Measurements from ENCODE around the gene PIF1.
"Not testable (repeated sequence)": the region's sequence is repeated elsewhere in the genome, so short reads cannot be mapped to it uniquely, and the experiment has no call there.

Gene PIF1

GRCh38 chr15:64847876-64848716 lies 22.6 kb upstream of the PIF1 start:
- DNase-seq (ENCODE audit: extremely low read depth in 1 of 2, low read depth in 1 of 2), result no peak

- no peak for DNase-seq (ENCODE audit: extremely low read depth in 1 of 2, low read depth in 1 of 2)
Measured at GRCh38 chr15:64847448-64847847, 22.0 kb upstream of the PIF1 start.

- no peak for DNase-seq (ENCODE audit: extremely low read depth in 1 of 2, low read depth in 1 of 2)
Measured at GRCh38 chr15:64847016-64847415, 21.6 kb upstream of the PIF1 start.

- no peak for DNase-seq (ENCODE audit: extremely low read depth in 1 of 2, low read depth in 1 of 2)
Measured at GRCh38 chr15:64845831-64846595, 20.6 kb upstream of the PIF1 start.

GRCh38 chr15:64845183-64845611 lies 19.8 kb upstream of the PIF1 start:
- no peak for DNase-seq (ENCODE audit: extremely low read depth in 1 of 2, low read depth in 1 of 2)

GRCh38 chr15:64844576-64845145 lies 19.2 kb upstream of the PIF1 start:
- no peak for DNase-seq (ENCODE audit: extremely low read depth in 1 of 2, low read depth in 1 of 2)

GRCh38 chr15:64843991-64844390 lies 18.5 kb upstream of the PIF1 start:
- DNase-seq (ENCODE audit: extremely low read depth in 1 of 2, low read depth in 1 of 2), result no peak

- no peak for DNase-seq (ENCODE audit: extremely low read depth in 1 of 2, low read depth in 1 of 2)
Measured at GRCh38 chr15:64842986-64843561, 17.6 kb upstream of the PIF1 start.

GRCh38 chr15:64842096-64842939 lies 16.9 kb upstream of the PIF1 start:
- DNase-seq (ENCODE audit: extremely low read depth in 1 of 2, low read depth in 1 of 2), result no peak

GRCh38 chr15:64841344-64842095 lies 16.1 kb upstream of the PIF1 start, which contains the start of gene PLEKHO2:
Gene PLEKHO2, plus strand, starts transcription at chr15:64841915. Its CDS starts 102 bp downstream, at chr15:64842017.
- peak; percentile 80 to 81 for DNase-seq (ENCODE audit: extremely low read depth in 1 of 2, low read depth in 1 of 2)

GRCh38 chr15:64841060-64841343 lies 15.6 kb upstream of the PIF1 start:
- no peak for DNase-seq (ENCODE audit: extremely low read depth in 1 of 2, low read depth in 1 of 2)

GRCh38 chr15:64837502-64837901 lies 12.1 kb upstream of the PIF1 start:
- no peak for DNase-seq (ENCODE audit: extremely low read depth in 1 of 2, low read depth in 1 of 2)

GRCh38 chr15:64836023-64836536 lies 10.6 kb upstream of the PIF1 start:
- DNase-seq (ENCODE audit: extremely low read depth in 1 of 2, low read depth in 1 of 2), result no peak

- no peak for DNase-seq (ENCODE audit: extremely low read depth in 1 of 2, low read depth in 1 of 2)
Measured at GRCh38 chr15:64833690-64834089, 8.2 kb upstream of the PIF1 start.

- DNase-seq (ENCODE audit: extremely low read depth in 1 of 2, low read depth in 1 of 2), result no peak
Measured at GRCh38 chr15:64828985-64829384, 3.5 kb upstream of the PIF1 start.

GRCh38 chr15:64824929-64825430 lies 467 bp downstream of the PIF1 start:
- no peak for DNase-seq (ENCODE audit: extremely low read depth in 1 of 2, low read depth in 1 of 2)

GRCh38 chr15:64816452-64816851 lies 9.0 kb downstream of the PIF1 start:
- DNase-seq (ENCODE audit: extremely low read depth in 1 of 2, low read depth in 1 of 2), result no peak

GRCh38 chr15:64814965-64815364 lies 10.5 kb downstream of the PIF1 start:
- DNase-seq (ENCODE audit: extremely low read depth in 1 of 2, low read depth in 1 of 2), result not testable (repeated sequence)

GRCh38 chr15:64814283-64814682 lies 11.2 kb downstream of the PIF1 start:
- not testable (repeated sequence) for DNase-seq (ENCODE audit: extremely low read depth in 1 of 2, low read depth in 1 of 2)
